CD14-positive monocyte (primary cell): ENCODE data around the gene SNX30. TPM values are rescaled to one million over a fixed set of nuclear protein-coding genes. Genes with fewer than 3 reads are reported as not detected.

Experiments used
- DNase-seq, 3 donors: peaks; one replicate each; pipeline ENCODE4 v3.0.0-alpha.2; 2011 to 2022
- H2AFZ ChIP-seq: 2 replicates; pipeline ENCODE4 v1.6.0; 2012; ENCODE audit warnings: mild to moderate bottlenecking, low read depth, low read length, inconsistent platforms; ENCODE audit not compliant: insufficient read depth, poor library complexity, severe bottlenecking
- H3K27ac ChIP-seq, 2 donors: 1 replicate in 1 of 2; 2 replicates in 1 of 2; pipeline ENCODE4 v1.5.1; 2012 to 2013; ENCODE audit warnings: low read length in 2 of 2, control low read depth in 1 of 2, inconsistent platforms in 1 of 2, low read depth in 1 of 2, mild to moderate bottlenecking in 1 of 2
- H3K27me3 ChIP-seq, 2 donors: one replicate each; pipeline versions ENCODE4 v1.6.0 to v1.6.1; 2011 to 2013; ENCODE audit warnings: low read length in 2 of 2; ENCODE audit not compliant: control insufficient read depth in 2 of 2, insufficient read depth in 2 of 2
- H3K36me3 ChIP-seq, 2 donors: replicated peaks in 1 of 2; 1 replicate in 1 of 2; 2 replicates in 1 of 2; pipeline versions ENCODE4 v1.5.1 to v1.6.1; 2012 to 2013; ENCODE audit warnings: low read length in 2 of 2, control low read depth in 1 of 2, inconsistent platforms in 1 of 2, mild to moderate bottlenecking in 1 of 2; ENCODE audit not compliant: insufficient read depth in 2 of 2, control insufficient read depth in 1 of 2
- H3K4me1 ChIP-seq, 2 donors: 1 replicate in 1 of 2; 2 replicates in 1 of 2; pipeline versions ENCODE4 v1.5.1 to v1.6.1; 2012 to 2013; ENCODE audit warnings: low read length in 2 of 2, control low read depth in 1 of 2, inconsistent platforms in 1 of 2, mild to moderate bottlenecking in 1 of 2, moderate library complexity in 1 of 2; ENCODE audit not compliant: insufficient read depth in 2 of 2, control insufficient read depth in 1 of 2
- H3K4me2 ChIP-seq: replicated peaks from 2 replicates; pipeline ENCODE3; 2012; ENCODE audit warnings: low read length, moderate library complexity, mild to moderate bottlenecking; ENCODE audit not compliant: poor library complexity, severe bottlenecking; ENCODE audit errors: extremely low read depth
- H3K4me3 ChIP-seq, 3 experiments: fragments of 200-600 bp in 1 of 3; sonication (generic) in 1 of 3; replicated peaks in 1 of 3; 1 replicate in 2 of 3; 2 replicates in 1 of 3; pipeline ENCODE4 v1.5.1; 2011 to 2013; ENCODE audit warnings: low read length in 3 of 3, mild to moderate bottlenecking in 3 of 3, control low read depth in 2 of 3, low read depth in 2 of 3, inconsistent platforms in 1 of 3, moderate library complexity in 1 of 3
- H3K79me2 ChIP-seq: 2 replicates; pipeline ENCODE4 v1.6.0; 2012; ENCODE audit warnings: mild to moderate bottlenecking, control low read depth, inconsistent platforms, low read length, moderate library complexity; ENCODE audit not compliant: insufficient read depth
- H3K9ac ChIP-seq: 2 replicates; pipeline ENCODE4 v1.6.0; 2017; ENCODE audit warnings: low read length, mild to moderate bottlenecking; ENCODE audit not compliant: insufficient read depth, poor library complexity, severe bottlenecking
- H3K9me3 ChIP-seq, 2 donors: replicated peaks in 1 of 2; 1 replicate in 1 of 2; 2 replicates in 1 of 2; pipeline versions ENCODE4 v1.5.1 to v1.6.1; 2012 to 2013; ENCODE audit warnings: low read length in 2 of 2, control low read depth in 1 of 2; ENCODE audit not compliant: control insufficient read depth in 1 of 2, insufficient read depth in 1 of 2
- H4K20me1 ChIP-seq: 2 replicates; pipeline ENCODE4 v1.6.0; 2012; ENCODE audit warnings: mild to moderate bottlenecking, low read length, control low read depth, moderate library complexity; ENCODE audit not compliant: insufficient read depth
- H3K27ac Mint-ChIP-seq, 7 donors: one replicate each; pipeline ENCODE4 v1.8.0; 2020; ENCODE audit warnings: mild to moderate bottlenecking in 7 of 7, mixed read lengths in 7 of 7, moderate library complexity in 6 of 7, inconsistent platforms in 2 of 7
- H3K27me3 Mint-ChIP-seq, 3 donors: one replicate each; pipeline ENCODE4 v1.8.0; 2021 to 2022; ENCODE audit warnings: low read depth in 3 of 3, mild to moderate bottlenecking in 3 of 3, mixed read lengths in 3 of 3, moderate library complexity in 3 of 3, inconsistent platforms in 1 of 3
- H3K36me3 Mint-ChIP-seq, 2 donors: one replicate each; pipeline ENCODE4 v1.8.0; 2020; ENCODE audit warnings: mixed read lengths in 2 of 2, inconsistent platforms in 1 of 2, mild to moderate bottlenecking in 1 of 2
- H3K4me1 Mint-ChIP-seq: one replicate; pipeline ENCODE4 v1.8.0; 2020; ENCODE audit warnings: mild to moderate bottlenecking, mixed read lengths
- H3K4me3 Mint-ChIP-seq, 2 donors: one replicate each; pipeline ENCODE4 v1.8.0; 2020; ENCODE audit warnings: mild to moderate bottlenecking in 2 of 2, mixed read lengths in 2 of 2, moderate library complexity in 1 of 2
- H3K9me3 Mint-ChIP-seq, 7 donors: one replicate each; pipeline ENCODE4 v1.8.0; 2020 to 2022; ENCODE audit warnings: mixed read lengths in 7 of 7, mild to moderate bottlenecking in 6 of 7, moderate library complexity in 6 of 7, inconsistent platforms in 2 of 7
- CTCF ChIP-seq: fragments of 200-600 bp; IDR thresholded peaks from one replicate; pipeline ENCODE4 v1.8.0; 2022; ENCODE audit warnings: antibody characterized with exemption, mild to moderate bottlenecking
- WGBS: methylation state at CpG from one replicate; pipeline ENCODE4 v1.1.5; 2013; ENCODE audit warnings: missing lambda C conversion rate; ENCODE audit not compliant: insufficient coverage; 5-methylcytosine and 5-hydroxymethylcytosine counted together
- intact Hi-C, 2 donors: fragments of 100-400 bp; cut with micrococcal nuclease; formaldehyde crosslinking; loops; one replicate each; pipeline versions ENCODE4 v1.15.0 to v1.15.1; 2023
- polyA plus RNA-seq, 3 donors: library from polyadenylated mRNA; depleted of rRNA in 1 of 3; unstranded in 2 of 3; stranded (reverse) in 1 of 3; fragments of 300-500 nt in 2 of 3; fragments of >200 nt in 1 of 3; fragmentation: Illumina TruSeq in 2 of 3; gene quantifications; 1 replicate in 2 of 3; 2 replicates in 1 of 3; pipeline ENCODE4 v1.2.3, GENCODE V29; 2012 to 2021

Gene SNX30
- polyA plus RNA-seq, 3 donors, result 10.3 to 31.3 (median 10.4) TPM

GRCh38 chr9:112809351-112809848 lies 58.8 kb downstream of the SNX30 start:
- Histone ChIP-seq H3K79me2 (peaks cover 22% of the 10 kb centered on the region), H3K4me1 (peaks cover 25% of the 10 kb centered on the region in 2 donors), H3K27ac (peak overlapping the region; percentile 25 to 65), H3K27me3 (no peaks in the 10 kb centered on the region), H3K9ac (peak overlapping the region; percentile 1), H3K36me3 (peaks cover 10 to 36% of the 10 kb centered on the region in 2 donors), H4K20me1 (peaks cover 54% of the 10 kb centered on the region), H3K9me3 (no peaks in the 10 kb centered on the region), H2AFZ (no peak overlapping the region), H3K4me2 (peak overlapping the region; percentile 53), H3K4me3 (peak overlapping the region in 2 of 3 experiments; percentile 2 to 44)
- WGBS, result 41% methylated on average over 4 of the region's 7 CpGs
- Mint-ChIP-seq H3K36me3 (peaks cover 27 to 46% of the 10 kb centered on the region in 2 donors), H3K4me3 (no peak overlapping the region), H3K9me3 (no peaks in the 10 kb centered on the region), H3K4me1 (peaks cover 2% of the 10 kb centered on the region), H3K27me3 (no peaks in the 10 kb centered on the region), H3K27ac (no peak overlapping the region)
- intact Hi-C loops, result no loop called here
- TF ChIP-seq CTCF, result no peak
- peak; percentile 55 to 65 (median 59) for DNase-seq

- H4K20me1 ChIP-seq, result peaks cover 49% of the 10 kb centered on the region
- no peaks in the 10 kb centered on the region for H3K27me3 ChIP-seq
- peaks cover 25% of the 10 kb centered on the region in 2 donors for H3K4me1 ChIP-seq
- H3K79me2 ChIP-seq, result peaks cover 22% of the 10 kb centered on the region
- no peak overlapping the region for H3K4me3 Mint-ChIP-seq
- no peaks in the 10 kb centered on the region for H3K9me3 ChIP-seq
- DNase-seq, result no peak
- peak overlapping the region; percentile 53 for H3K4me2 ChIP-seq
- no peak for TF ChIP-seq CTCF
- peaks cover 2% of the 10 kb centered on the region for H3K4me1 Mint-ChIP-seq
- intact Hi-C loops, result no loop called here
- peak overlapping the region in 2 of 3 experiments; percentile 2 to 44 for H3K4me3 ChIP-seq
- WGBS, result 73% methylated on average over 4 of the region's 6 CpGs
- H3K9me3 Mint-ChIP-seq, result no peaks in the 10 kb centered on the region
- no peaks in the 10 kb centered on the region for H3K27me3 Mint-ChIP-seq
- peak overlapping the region; percentile 1 for H3K9ac ChIP-seq
- peaks cover 10 to 31% of the 10 kb centered on the region in 2 donors for H3K36me3 ChIP-seq
- H3K27ac Mint-ChIP-seq, result no peak overlapping the region
- no peak overlapping the region for H2AFZ ChIP-seq
- peak overlapping the region; percentile 12 to 65 for H3K27ac ChIP-seq
- peaks cover 22 to 41% of the 10 kb centered on the region in 2 donors for H3K36me3 Mint-ChIP-seq
Observed at GRCh38 chr9:112809906-112810305, 59.3 kb downstream of the SNX30 start.
